K562 (cell line): ENCODE data around the gene MEOX2. TPM values are rescaled to one million over a fixed set of nuclear protein-coding genes. Genes with fewer than 3 reads are reported as not detected.

ENCODE experiments used
- ATAC-seq: fragments of 200-7000 bp; cut with Tn5 transposase; 3 replicates; pipeline ENCODE4 v1.9.1; 2020; ENCODE audit warnings: moderate library complexity
- BruUV-seq: library from RNA; stranded (reverse); fragments of 400-500 nt; replicated peaks from 2 replicates; lab custom pipeline; 2021; lab: Mats Ljungman, UMichigan
- CTCF ChIA-PET: fragments of 300-600 bp; formaldehyde crosslinking; extraction: SDS; loops from one replicate; lab custom pipeline; 2021; ENCODE audit warnings: low intra/inter-chr PET ratio; lab: Yijun Ruan, JAX
- POLR2A ChIA-PET: fragments of 300-600, 350-650 bp; sonication (Branson Sonifier 250); formaldehyde crosslinking; extraction: SDS; loops from one replicate; lab custom pipeline; 2021; ENCODE audit warnings: antibody characterized with exemption, inconsistent platforms; lab: Yijun Ruan, JAX
- DNase-seq, 4 experiments: peaks; one replicate each; pipeline versions ENCODE4 v3.0.0 to v3.0.0-alpha.2; 2011 to 2018; ENCODE audit warnings: low spot score in 3 of 4, mixed read lengths in 3 of 4; ENCODE audit errors: extremely low read depth in 1 of 4
- FAIRE-seq: peaks from 2 replicates; lab custom pipeline; 2011; peaks lifted over from hg19 to GRCh38; lab: Jason Lieb, UNC
- H2AFZ ChIP-seq: 2 replicates; pipeline ENCODE4 v1.6.0; 2011; ENCODE audit warnings: low read depth, low read length, control low read depth, inconsistent platforms
- H3K27ac ChIP-seq: fragments of 200-600 bp; 3 replicates; pipeline ENCODE4 v1.8.0; 2011; ENCODE audit warnings: low read depth, mild to moderate bottlenecking, control low read depth, inconsistent platforms, low read length, moderate library complexity, mixed read lengths; ENCODE audit errors: extremely low read depth
- H3K27me3 ChIP-seq, 2 experiments: fragments of 300-600 bp in 1 of 2; 2 replicates in 1 of 2; 3 replicates in 1 of 2; pipeline versions ENCODE4 v1.6.0 to v1.8.0; 2011; ENCODE audit warnings: inconsistent platforms in 2 of 2, low read length in 2 of 2, mild to moderate bottlenecking in 1 of 2, mixed read lengths in 1 of 2, moderate library complexity in 1 of 2; ENCODE audit not compliant: control insufficient read depth in 2 of 2, insufficient read depth in 2 of 2
- H3K36me3 ChIP-seq: fragments of 300-600 bp; 3 replicates; pipeline ENCODE4 v1.8.0; 2011; ENCODE audit warnings: mild to moderate bottlenecking, low read length, inconsistent platforms; ENCODE audit not compliant: control insufficient read depth, insufficient read depth
- H3K4me1 ChIP-seq, 2 experiments: fragments of 200-600 bp in 1 of 2; replicated peaks in 1 of 2; 2 replicates in 1 of 2; 3 replicates in 1 of 2; pipeline versions ENCODE4 v1.5.1 to v1.8.0; 2011; ENCODE audit warnings: inconsistent platforms in 2 of 2, low read length in 2 of 2, mild to moderate bottlenecking in 1 of 2, mixed read lengths in 1 of 2, moderate library complexity in 1 of 2; ENCODE audit not compliant: control insufficient read depth in 2 of 2, insufficient read depth in 2 of 2
- H3K4me2 ChIP-seq: 2 replicates; pipeline ENCODE4 v1.6.1; 2011; ENCODE audit warnings: low read length, control low read depth, inconsistent platforms, mixed read lengths; ENCODE audit not compliant: insufficient read depth
- H3K4me3 ChIP-seq: fragments of 200-600 bp; sonication (generic), shearing (Covaris generic); 2 replicates; pipeline ENCODE4 v1.5.1; 2016; ENCODE audit warnings: control low read depth, inconsistent platforms
- H3K79me2 ChIP-seq: fragments of 200-600 bp; 3 replicates; pipeline ENCODE4 v1.8.0; 2011; ENCODE audit warnings: low read length, inconsistent platforms; ENCODE audit not compliant: control insufficient read depth, insufficient read depth
- H3K9ac ChIP-seq, 2 experiments: 2 replicates each; pipeline versions ENCODE4 v1.6.0 to v1.6.1; 2011; ENCODE audit warnings: low read depth in 2 of 2, low read length in 2 of 2, control low read depth in 1 of 2, inconsistent platforms in 1 of 2, mild to moderate bottlenecking in 1 of 2, mixed read lengths in 1 of 2; ENCODE audit not compliant: insufficient read depth in 1 of 2
- H3K9me1 ChIP-seq: one replicate; pipeline ENCODE4 v1.6.0; 2011; ENCODE audit warnings: inconsistent platforms, mild to moderate bottlenecking, low read length, moderate library complexity; ENCODE audit not compliant: control insufficient read depth, insufficient read depth
- H3K9me3 ChIP-seq: replicated peaks from 2 replicates; pipeline ENCODE4 v1.5.1; 2011; ENCODE audit warnings: low read depth, low read length, inconsistent platforms; ENCODE audit not compliant: control insufficient read depth, insufficient read depth
- H4K20me1 ChIP-seq: replicated peaks from 2 replicates; pipeline ENCODE4 v1.6.1; 2011; ENCODE audit warnings: low read length, inconsistent platforms, mixed read lengths; ENCODE audit not compliant: control insufficient read depth, insufficient read depth
- NFIC ChIP-seq: fragments of 450-650 bp; IDR thresholded peaks from 2 replicates; pipeline ENCODE4 v1.6.1; 2017; ENCODE audit warnings: mild to moderate bottlenecking, inconsistent platforms
- PTTG1 ChIP-seq: fragments of 450-650 bp; IDR thresholded peaks from 2 replicates; pipeline ENCODE4 v1.6.1; 2016; ENCODE audit warnings: low read depth, mild to moderate bottlenecking, missing genetic modification characterization, missing compliant biosample characterization
- TRIM24 ChIP-seq, 2 experiments: fragments of 450-650 bp; IDR thresholded peaks; 2 replicates each; pipeline ENCODE4 v1.6.1; 2016
- WGBS: fragments of 100-300 bp; shearing (Covaris generic); methylation state at CpG from one replicate; pipeline ENCODE4 v1.1.6; 2016; ENCODE audit warnings: low coverage, mixed read lengths; ENCODE audit not compliant: insufficient coverage; ENCODE audit errors: missing lambda C conversion rate; 5-methylcytosine and 5-hydroxymethylcytosine counted together
- in situ Hi-C: fragments of 300-500 bp; cut with MboI; formaldehyde crosslinking; loops from 4 replicates; pipeline ENCODE4 v1.15.0; 2018; ENCODE audit warnings: inconsistent platforms, mixed read lengths
- intact Hi-C: fragments of 100-400 bp; cut with micrococcal nuclease; formaldehyde crosslinking; loops from 2 replicates; pipeline ENCODE4 v1.14.2; 2022
- polyA plus RNA-seq, 8 experiments: library from polyadenylated mRNA; depleted of rRNA in 4 of 8; stranded (reverse) in 5 of 8; unstranded in 3 of 8; fragments of >200 nt; fragmentation: Nextera tagmentation in 2 of 8; fragmentation: Illumina TruSeq in 1 of 8; extraction: Ambion mirVana in 2 of 8; extraction: Trizol in 1 of 8; gene quantifications; 2 replicates each; pipeline versions ENCODE4 v1.2.1 to v1.2.3, GENCODE V29; 2011 to 2014; ENCODE audit warnings: inconsistent platforms in 1 of 8, missing spikeins in 1 of 8
- total RNA-seq, 7 experiments: library from RNA; depleted of rRNA in 6 of 7; stranded (reverse); fragments of >200 nt in 6 of 7; fragmentation: Illumina TruSeq in 2 of 7; extraction: Trizol in 2 of 7; gene quantifications; 2 replicates each; pipeline versions ENCODE4 v1.2.1 to v1.2.3, GENCODE V29; 2011 to 2021; ENCODE audit warnings: low replicate concordance in 1 of 7
- TF ChIP-seq, protein P1 (sequence below): sonication (generic); formaldehyde crosslinking; IDR thresholded peaks from 2 replicates; pipeline ENCODE4 v1.8.0; 2023; ENCODE audit warnings: missing genetic modification reagents, mild to moderate bottlenecking, borderline replicate concordance

MEOX2 gene
- total and polyA plus RNA-seq, 9 of the 15 experiments (the other 6 are each of a cell fraction or from before 2014, with no cell fraction given): not detected

DNA sequence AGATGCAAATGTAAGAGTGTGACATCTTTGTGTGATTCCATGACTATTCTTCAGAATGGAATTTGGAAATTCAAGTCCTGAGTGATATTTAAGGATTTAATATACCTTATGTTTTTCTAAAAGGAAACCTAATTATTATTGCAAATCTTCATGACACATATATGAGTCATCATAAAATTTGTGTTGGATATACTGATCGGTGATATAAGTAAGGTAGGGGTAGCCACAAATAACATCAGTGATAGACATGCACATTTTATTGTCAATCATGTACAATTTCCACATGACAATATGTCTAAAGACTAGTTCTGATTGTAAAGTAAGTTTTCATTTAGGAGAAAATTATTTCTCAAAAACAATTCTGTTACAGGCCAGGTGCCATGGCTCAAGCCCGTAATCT, 65.0 kb downstream of the MEOX2 start (continued):
- TF ChIP-seq, protein P1, sequence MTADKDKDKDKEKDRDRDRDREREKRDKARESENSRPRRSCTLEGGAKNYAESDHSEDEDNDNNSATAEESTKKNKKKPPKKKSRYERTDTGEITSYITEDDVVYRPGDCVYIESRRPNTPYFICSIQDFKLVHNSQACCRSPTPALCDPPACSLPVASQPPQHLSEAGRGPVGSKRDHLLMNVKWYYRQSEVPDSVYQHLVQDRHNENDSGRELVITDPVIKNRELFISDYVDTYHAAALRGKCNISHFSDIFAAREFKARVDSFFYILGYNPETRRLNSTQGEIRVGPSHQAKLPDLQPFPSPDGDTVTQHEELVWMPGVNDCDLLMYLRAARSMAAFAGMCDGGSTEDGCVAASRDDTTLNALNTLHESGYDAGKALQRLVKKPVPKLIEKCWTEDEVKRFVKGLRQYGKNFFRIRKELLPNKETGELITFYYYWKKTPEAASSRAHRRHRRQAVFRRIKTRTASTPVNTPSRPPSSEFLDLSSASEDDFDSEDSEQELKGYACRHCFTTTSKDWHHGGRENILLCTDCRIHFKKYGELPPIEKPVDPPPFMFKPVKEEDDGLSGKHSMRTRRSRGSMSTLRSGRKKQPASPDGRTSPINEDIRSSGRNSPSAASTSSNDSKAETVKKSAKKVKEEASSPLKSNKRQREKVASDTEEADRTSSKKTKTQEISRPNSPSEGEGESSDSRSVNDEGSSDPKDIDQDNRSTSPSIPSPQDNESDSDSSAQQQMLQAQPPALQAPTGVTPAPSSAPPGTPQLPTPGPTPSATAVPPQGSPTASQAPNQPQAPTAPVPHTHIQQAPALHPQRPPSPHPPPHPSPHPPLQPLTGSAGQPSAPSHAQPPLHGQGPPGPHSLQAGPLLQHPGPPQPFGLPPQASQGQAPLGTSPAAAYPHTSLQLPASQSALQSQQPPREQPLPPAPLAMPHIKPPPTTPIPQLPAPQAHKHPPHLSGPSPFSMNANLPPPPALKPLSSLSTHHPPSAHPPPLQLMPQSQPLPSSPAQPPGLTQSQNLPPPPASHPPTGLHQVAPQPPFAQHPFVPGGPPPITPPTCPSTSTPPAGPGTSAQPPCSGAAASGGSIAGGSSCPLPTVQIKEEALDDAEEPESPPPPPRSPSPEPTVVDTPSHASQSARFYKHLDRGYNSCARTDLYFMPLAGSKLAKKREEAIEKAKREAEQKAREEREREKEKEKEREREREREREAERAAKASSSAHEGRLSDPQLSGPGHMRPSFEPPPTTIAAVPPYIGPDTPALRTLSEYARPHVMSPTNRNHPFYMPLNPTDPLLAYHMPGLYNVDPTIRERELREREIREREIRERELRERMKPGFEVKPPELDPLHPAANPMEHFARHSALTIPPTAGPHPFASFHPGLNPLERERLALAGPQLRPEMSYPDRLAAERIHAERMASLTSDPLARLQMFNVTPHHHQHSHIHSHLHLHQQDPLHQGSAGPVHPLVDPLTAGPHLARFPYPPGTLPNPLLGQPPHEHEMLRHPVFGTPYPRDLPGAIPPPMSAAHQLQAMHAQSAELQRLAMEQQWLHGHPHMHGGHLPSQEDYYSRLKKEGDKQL: no peak
- no peak for TF ChIP-seq TRIM24 (IDR thresholded peaks at IDR 0.05)

DNA sequence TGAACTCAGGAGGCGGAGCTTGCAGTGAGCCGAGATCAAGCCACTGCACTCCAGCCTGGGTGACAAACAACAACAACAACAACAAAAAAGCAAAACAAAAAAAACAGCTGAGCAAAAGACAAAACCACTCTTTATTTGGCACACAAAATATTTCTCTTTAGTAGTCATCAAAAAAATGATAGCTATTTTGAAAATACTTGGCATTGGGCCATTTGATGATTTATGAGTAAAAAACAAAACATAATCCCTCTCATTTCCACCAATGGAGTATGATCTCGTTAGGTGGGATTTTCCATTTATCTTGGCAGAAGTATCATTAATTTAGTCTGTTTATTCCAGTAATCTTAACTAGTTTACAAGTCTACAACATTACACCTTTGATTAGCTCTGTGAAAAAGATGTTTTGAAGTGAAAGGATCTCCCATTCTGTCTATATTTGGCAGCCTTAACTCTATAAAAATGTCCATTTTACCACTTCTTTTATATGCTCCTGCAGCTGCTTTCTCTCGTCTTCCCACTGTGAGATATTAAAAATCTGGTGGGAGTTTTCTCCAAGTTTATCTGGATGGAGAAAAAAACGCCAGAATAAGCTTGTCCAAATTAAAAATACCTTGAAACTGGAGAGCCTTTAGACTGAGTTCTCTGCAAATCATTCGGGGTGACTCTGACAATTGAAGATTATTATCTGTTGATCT, 65.8 kb downstream of the MEOX2 start:
- Histone ChIP-seq H3K9me1 (no peaks in the 10 kb centered on the region), H3K9me3 (no peaks in the 10 kb centered on the region; the same call in 1 of the 2 replicates), H3K36me3 (no peaks in the 10 kb centered on the region), H3K9ac (no peak overlapping the region), H3K79me2 (no peaks in the 10 kb centered on the region), H3K27ac (no peak overlapping the region), H3K4me2 (no peak overlapping the region), H2AFZ (no peak overlapping the region), H3K27me3 (no peaks in the 10 kb centered on the region), H3K4me3 (no peak overlapping the region), H4K20me1 (no peaks in the 10 kb centered on the region), H3K4me1 (no peaks in the 10 kb centered on the region)
- TF ChIP-seq NFIC (peak; percentile 30; the same call in 1 of the 2 replicates), PTTG1 (tag) (no peak)
- POLR2A ChIA-PET: no interaction called here
- CTCF ChIA-PET: no interaction called here
- FAIRE-seq (no peak), DNase-seq (no peak), ATAC-seq (no peak)
- WGBS: under 1% methylated on average over 6 of the region's 6 CpGs
- intact Hi-C loops: no loop called here
- in situ Hi-C loops: no loop called here
- no TSS peak for BruUV-seq
